GM12875 (cell line): Measurements from ENCODE around the gene TMEM150C.
"Not testable (repeated sequence)": the region's sequence is repeated elsewhere in the genome, so short reads cannot be mapped to it uniquely, and the experiment has no call there.

Source experiments
- H3K4me3 ChIP-seq: one replicate; pipeline ENCODE4 v1.5.1; 2011; ENCODE audit warnings: low read depth, low read length, control low read depth
- CTCF ChIP-seq: IDR thresholded peaks from 2 replicates; pipeline ENCODE4 v1.5.1; 2011; ENCODE audit warnings: low read depth, mild to moderate bottlenecking, control low read depth, inconsistent platforms, low read length, moderate library complexity, borderline replicate concordance; ENCODE audit not compliant: insufficient read depth

Gene TMEM150C

GRCh38 chr4:82555276-82555675 is 6.5 kb downstream of the TMEM150C start:
- TF ChIP-seq CTCF = 0 out of 2 replicates have a peak, but pooled peaks have one; percentile 6
- no peak overlapping the region for H3K4me3 ChIP-seq

- TF ChIP-seq CTCF = no peak
- no peak overlapping the region for H3K4me3 ChIP-seq
Observed at GRCh38 chr4:82553020-82553419, 8.8 kb downstream of the TMEM150C start.

- no peak overlapping the region for H3K4me3 ChIP-seq
- TF ChIP-seq CTCF = no peak
Observed at GRCh38 chr4:82551734-82552133, 10.1 kb downstream of the TMEM150C start.

- not testable (repeated sequence) for H3K4me3 ChIP-seq
Observed at GRCh38 chr4:82547850-82548249, 13.9 kb downstream of the TMEM150C start.

GRCh38 chr4:82543131-82543530 is 18.7 kb downstream of the TMEM150C start:
- TF ChIP-seq CTCF = no peak
- no peak overlapping the region for H3K4me3 ChIP-seq

GRCh38 chr4:82542642-82543041 is 19.1 kb downstream of the TMEM150C start:
- no peak for TF ChIP-seq CTCF
- H3K4me3 ChIP-seq = no peak overlapping the region

GRCh38 chr4:82529322-82529721 is 32.5 kb downstream of the TMEM150C start:
- no peak overlapping the region for H3K4me3 ChIP-seq
- TF ChIP-seq CTCF = no peak

GRCh38 chr4:82528868-82529267 is 32.9 kb downstream of the TMEM150C start:
- no peak for TF ChIP-seq CTCF
- H3K4me3 ChIP-seq = no peak overlapping the region
